Body of pancreas (tissue), 4 donors: ENCODE data around the gene ETV3. TPM values are rescaled to one million over a fixed set of nuclear protein-coding genes. Genes with fewer than 3 reads are reported as not detected.

Experiments
- ATAC-seq: fragments of 150-250 bp; one replicate; pipeline ENCODE4 v1.9.1; 2016
- DNase-seq, 4 donors: peaks; one replicate each; pipeline ENCODE4 v3.0.0-alpha.2; 2019
- H3K27ac ChIP-seq, 4 donors: fragments of 200-600 bp; sonication (generic); 1 replicate in 3 of 4; 2 replicates in 1 of 4; pipeline versions ENCODE4 v1.5.1 to v1.6.1; 2016 to 2019; ENCODE audit warnings: mild to moderate bottlenecking in 1 of 4, mixed read lengths in 1 of 4, moderate library complexity in 1 of 4
- H3K27me3 ChIP-seq, 2 donors: fragments of 200-600 bp; sonication (generic); one replicate each; pipeline ENCODE4 v1.6.0; 2016; ENCODE audit warnings: mild to moderate bottlenecking in 1 of 2
- H3K36me3 ChIP-seq, 2 donors: fragments of 200-600 bp; sonication (generic); replicated peaks in 1 of 2; 2 replicates each; pipeline ENCODE4 v1.5.1; 2016; ENCODE audit warnings: low read depth in 2 of 2; ENCODE audit not compliant: insufficient read depth in 1 of 2
- H3K4me1 ChIP-seq: fragments of 200-600 bp; sonication (generic); one replicate; pipeline ENCODE4 v1.6.0; 2016
- H3K4me3 ChIP-seq, 2 donors: fragments of 200-600 bp; sonication (generic); 1 replicate in 1 of 2; 2 replicates in 1 of 2; pipeline ENCODE4 v1.5.1; 2016 to 2019
- H3K9me3 ChIP-seq, 3 donors: fragments of 200-600 bp; sonication (generic); 1 replicate in 2 of 3; 2 replicates in 1 of 3; pipeline ENCODE4 v1.5.1; 2016
- CTCF ChIP-seq, 7 experiments: fragments of 450-650 bp in 4 of 7; fragments of 200-600 bp in 3 of 7; sonication (generic) in 3 of 7; IDR thresholded peaks; one replicate each; pipeline ENCODE4 v1.5.1; 2016 to 2019; ENCODE audit warnings: antibody characterized with exemption in 7 of 7
- POLR2A ChIP-seq, 3 donors: fragments of 450-650 bp; IDR thresholded peaks; one replicate each; pipeline ENCODE4 v1.6.1; 2016; ENCODE audit warnings: antibody characterized with exemption in 3 of 3, mild to moderate bottlenecking in 2 of 3
- WGBS, 2 donors: methylation state at CpG; one replicate each; pipeline ENCODE4 v1.1.5; 2017; 5-methylcytosine and 5-hydroxymethylcytosine counted together
- intact Hi-C: fragments of 100-400 bp; cut with DNase I; formaldehyde crosslinking; loops from one replicate; pipeline ENCODE4 v1.15.1; 2023
- total RNA-seq, 2 donors: library from RNA; depleted of rRNA; stranded (reverse); fragments of >200 nt; gene quantifications; one replicate each; pipeline ENCODE4 v1.1.0, GENCODE V29; 2016

ETV3 gene
- total RNA-seq, 2 donors from 2014 or later, result 5.6 to 11.4 TPM

GRCh38 chr1:157168015-157168414 is 29.8 kb upstream of the ETV3 start:
- Histone ChIP-seq H3K27me3 (no peaks in the 10 kb centered on the region), H3K4me1 (peaks cover 3% of the 10 kb centered on the region), H3K36me3 (no peaks in the 10 kb centered on the region), H3K27ac (no peak overlapping the region), H3K4me3 (no peak overlapping the region), H3K9me3 (no peaks in the 10 kb centered on the region)
- TF ChIP-seq POLR2A (IDR thresholded peaks at IDR 0.05) (no peak), CTCF (IDR thresholded peaks at IDR 0.05) (no peak)
- ATAC-seq, result no peak
- no peak for DNase-seq
- intact Hi-C loops, result no loop called here
- 71 to 80% methylated on average over 9 of the region's 9 CpGs for WGBS, 2 donors

- Histone ChIP-seq H3K27me3 (no peaks in the 10 kb centered on the region), H3K27ac (no peak overlapping the region), H3K4me3 (no peak overlapping the region), H3K4me1 (peaks cover 3% of the 10 kb centered on the region), H3K36me3 (no peaks in the 10 kb centered on the region), H3K9me3 (no peaks in the 10 kb centered on the region)
- DNase-seq (no peak), ATAC-seq (no peak)
- WGBS, 2 donors, result 56 to 71% methylated on average over 4 of the region's 4 CpGs
- intact Hi-C loops, result no loop called here
- TF ChIP-seq POLR2A (IDR thresholded peaks at IDR 0.05), result no peak
- TF ChIP-seq CTCF (IDR thresholded peaks at IDR 0.05), result no peak
These were observed 29.2 kb upstream of the ETV3 start for GRCh38 chr1:157167437-157167836.

GRCh38 chr1:157166590-157166989 is 28.4 kb upstream of the ETV3 start:
- no peak overlapping the region for H3K4me3 ChIP-seq
- no peak overlapping the region for H3K27ac ChIP-seq
- H3K9me3 ChIP-seq, result no peaks in the 10 kb centered on the region
- ATAC-seq (no peak), DNase-seq (no peak)
- H3K4me1 ChIP-seq, result peaks cover 3% of the 10 kb centered on the region
- WGBS, 2 donors, result 47% methylated on average over 5 of the region's 5 CpGs
- no peaks in the 10 kb centered on the region for H3K36me3 ChIP-seq
- intact Hi-C loops, result no loop called here
- no peaks in the 10 kb centered on the region for H3K27me3 ChIP-seq
- TF ChIP-seq CTCF (IDR thresholded peaks at IDR 0.05) (no peak), POLR2A (IDR thresholded peaks at IDR 0.05) (no peak)

- TF ChIP-seq CTCF (IDR thresholded peaks at IDR 0.05) (peak; percentile 79 to 98 (median 88)), POLR2A (IDR thresholded peaks at IDR 0.05) (no peak)
These were observed 25.3 kb upstream of the ETV3 start for GRCh38 chr1:157163273-157164127.

GRCh38 chr1:157162345-157162744 is 24.1 kb upstream of the ETV3 start:
- TF ChIP-seq POLR2A (IDR thresholded peaks at IDR 0.05), result no peak
- H3K9me3 ChIP-seq, result no peaks in the 10 kb centered on the region
- 73 to 80% methylated on average over 4 of the region's 4 CpGs for WGBS, 2 donors
- no peak overlapping the region for H3K4me3 ChIP-seq
- no peak for DNase-seq
- H3K27me3 ChIP-seq, result no peaks in the 10 kb centered on the region
- H3K27ac ChIP-seq, result no peak overlapping the region
- intact Hi-C loops, result no loop called here
- no peaks in the 10 kb centered on the region for H3K36me3 ChIP-seq
- no peak for ATAC-seq
- H3K4me1 ChIP-seq, result peaks cover 3% of the 10 kb centered on the region

More at GRCh38 chr1:157163273-157164127, 25.3 kb upstream of the ETV3 start:
- intact Hi-C loops, result no loop called here
- Histone ChIP-seq H3K27me3 (no peaks in the 10 kb centered on the region), H3K4me3 (no peak overlapping the region), H3K4me1 (peaks cover 3% of the 10 kb centered on the region), H3K36me3 (no peaks in the 10 kb centered on the region), H3K9me3 (no peaks in the 10 kb centered on the region), H3K27ac (no peak overlapping the region)
- peak; percentile 66 to 79 (median 74) for DNase-seq
- WGBS, 2 donors, result 8 to 9% methylated on average over 19 to 21 of the region's 21 CpGs
- ATAC-seq, result peak; percentile 73
